Stimulated activated CD4-positive, alpha-beta T cell treated with anti-CD3 and anti-CD28 coated beads, Interleukin-4, amount 100 ng/mL, for 48 hours (primary cell): ENCODE data around the gene FBXO31.
"Not testable (repeated sequence)": the region's sequence is repeated elsewhere in the genome, so short reads cannot be mapped to it uniquely, and the experiment has no call there.

Source experiments
- DNase-seq, 2 donors: peaks; one replicate each; pipeline ENCODE4 v3.0.0-alpha.2; 2020; ENCODE audit warnings: low read depth in 2 of 2

FBXO31 gene

GRCh38 chr16:87344165-87344930, 39.2 kb downstream of the FBXO31 start:
- no peak for DNase-seq

- DNase-seq, result no peak
Observed at GRCh38 chr16:87343753-87344050, 39.9 kb downstream of the FBXO31 start.

DNA sequence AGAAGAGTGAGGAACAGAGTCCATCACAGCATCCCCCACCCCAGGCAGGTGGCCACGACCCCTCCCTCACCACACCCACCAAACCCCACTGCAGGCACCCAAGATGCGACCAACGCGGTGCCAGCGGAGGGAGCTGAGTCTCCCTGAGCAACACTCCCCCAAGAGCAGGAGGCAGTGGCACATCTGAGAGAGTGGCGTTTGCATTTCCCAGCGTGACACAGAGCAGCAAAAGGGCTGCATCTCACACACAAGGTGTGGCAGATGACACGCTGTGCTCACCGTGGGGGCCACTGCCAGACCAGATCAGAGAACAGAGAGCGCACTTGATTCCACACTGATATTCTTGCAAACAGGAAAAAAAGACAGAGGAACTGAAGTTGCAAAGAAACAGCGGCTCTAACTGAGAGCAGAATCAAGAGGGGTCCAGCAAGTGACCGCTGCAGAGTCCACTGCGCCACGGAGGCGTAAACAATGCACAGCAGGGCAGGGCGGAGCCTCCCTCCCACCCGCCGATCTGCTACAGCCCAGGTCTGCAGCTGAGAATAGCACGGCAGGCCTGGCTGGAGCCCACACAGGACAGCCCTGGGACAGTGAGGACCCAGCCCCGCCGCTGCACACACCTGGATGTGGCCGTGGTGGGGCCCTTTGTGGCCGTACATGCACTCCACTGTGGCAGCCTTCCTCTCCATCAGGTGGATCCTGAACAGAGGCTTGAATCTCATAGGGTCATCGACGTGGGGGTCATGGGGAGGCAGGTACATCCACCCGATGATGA, 40.4 kb downstream of the FBXO31 start:
- no peak for DNase-seq

DNA sequence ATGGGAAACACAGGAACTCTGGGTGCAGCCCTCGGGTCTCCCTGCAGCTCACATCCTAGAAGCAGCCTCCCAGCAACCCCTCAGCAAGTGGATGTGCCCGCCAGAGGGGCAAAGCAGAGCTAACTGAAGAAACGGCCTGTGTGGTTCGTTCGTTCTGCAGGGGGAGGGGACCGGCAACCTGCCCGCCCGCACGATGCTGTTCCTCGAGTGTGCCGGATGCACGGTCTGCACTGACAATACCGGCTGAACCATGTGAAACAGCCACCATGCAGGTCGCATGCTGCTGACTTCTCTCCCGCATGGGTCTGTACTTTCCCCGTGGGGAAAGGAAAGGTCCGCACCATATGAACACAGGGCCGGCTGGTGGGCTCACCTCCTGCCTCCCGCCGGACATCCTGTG, 41.1 kb downstream of the FBXO31 start:
- DNase-seq, result no peak

DNA sequence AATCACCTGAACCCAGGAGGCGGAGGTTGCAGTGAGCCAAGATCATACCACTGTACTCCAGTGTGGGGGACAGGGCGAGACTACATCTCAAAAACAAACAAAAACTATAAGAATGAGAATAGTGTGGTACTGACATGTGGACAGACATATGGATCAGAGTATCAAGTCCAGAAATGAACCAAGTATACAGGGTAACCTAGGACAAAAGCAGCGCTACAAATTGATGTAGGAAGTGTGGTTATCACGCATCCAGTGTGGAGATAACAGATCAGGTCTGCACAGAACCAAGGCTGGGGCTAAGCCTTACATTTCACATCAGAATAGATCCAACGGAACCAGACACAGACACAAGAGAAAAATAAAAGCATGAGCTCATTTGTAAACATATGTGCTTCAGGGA, 43.4 kb downstream of the FBXO31 start:
- no peak for DNase-seq

GRCh38 chr16:87339724-87340105, 43.9 kb downstream of the FBXO31 start:
- not testable (repeated sequence) for DNase-seq

GRCh38 chr16:87339086-87339723, 44.4 kb downstream of the FBXO31 start:
- no peak for DNase-seq

DNA sequence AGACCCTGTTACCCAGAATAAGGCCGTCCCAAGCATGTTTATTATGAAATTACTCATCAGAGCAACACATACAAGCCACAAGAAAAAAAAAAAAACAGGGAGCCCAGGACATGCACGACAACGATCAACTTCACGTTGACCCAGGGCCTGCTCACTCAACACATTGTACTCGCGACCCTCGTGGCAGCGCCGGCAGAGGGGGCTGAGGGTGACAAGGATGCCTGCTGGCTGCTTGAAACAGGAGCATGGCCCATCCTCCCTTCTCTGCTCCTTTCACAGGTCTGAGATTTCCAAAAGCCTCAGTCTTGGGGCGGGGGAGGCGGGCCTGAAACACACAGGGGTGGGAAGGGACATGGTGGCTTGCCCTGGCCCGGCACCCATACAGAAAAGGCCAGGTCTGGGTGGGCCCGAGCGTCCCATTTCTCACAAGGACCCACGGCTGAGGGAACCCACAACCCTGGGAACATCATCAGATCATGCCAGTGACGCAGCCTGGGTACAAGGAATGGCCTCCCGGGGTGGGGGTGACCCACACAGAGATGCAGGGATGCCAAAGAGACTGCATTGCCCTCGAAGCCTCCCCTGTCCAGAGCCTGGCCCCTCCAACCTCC, 45.3 kb downstream of the FBXO31 start:
- no peak for DNase-seq

GRCh38 chr16:87337262-87337771, 46.3 kb downstream of the FBXO31 start:
- DNase-seq, result no peak

DNA sequence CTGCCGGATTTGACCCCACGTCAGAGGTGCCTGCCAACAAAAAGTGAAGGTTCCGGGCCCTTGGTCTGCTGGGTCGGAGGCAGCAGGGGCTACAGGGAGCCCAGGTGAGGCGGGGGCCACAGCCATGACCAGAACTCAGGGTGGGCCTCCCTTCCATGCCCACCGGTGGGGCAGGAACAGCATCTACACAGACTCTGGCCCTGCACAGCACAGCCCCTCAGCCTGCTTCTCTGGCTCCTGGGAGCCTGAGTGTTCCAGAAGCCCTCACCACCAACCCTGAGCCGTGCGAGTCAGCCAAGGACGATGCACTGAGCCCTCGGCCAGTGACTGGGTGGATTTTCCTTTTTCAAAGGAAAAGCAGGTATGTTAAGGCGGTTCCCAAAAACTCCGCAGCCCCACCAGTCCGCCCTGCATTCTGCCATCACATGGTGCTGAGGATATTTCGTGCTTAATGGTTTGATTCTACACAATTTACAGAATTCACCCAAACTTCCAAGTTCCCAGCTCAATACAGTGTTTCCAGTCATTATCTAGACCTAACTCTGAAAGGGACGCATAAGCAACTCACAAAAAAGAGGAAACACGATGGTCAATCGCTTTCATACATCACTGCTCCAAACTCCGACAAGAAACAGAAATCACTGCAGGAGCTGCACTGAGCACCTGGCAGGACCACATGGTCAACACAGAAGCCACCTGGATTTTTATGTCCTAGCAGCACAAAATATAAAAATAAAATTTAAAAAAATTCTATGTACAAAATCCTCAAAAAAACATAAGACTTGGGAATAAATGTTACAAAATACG, 46.9 kb downstream of the FBXO31 start:
- DNase-seq, result no peak

DNA sequence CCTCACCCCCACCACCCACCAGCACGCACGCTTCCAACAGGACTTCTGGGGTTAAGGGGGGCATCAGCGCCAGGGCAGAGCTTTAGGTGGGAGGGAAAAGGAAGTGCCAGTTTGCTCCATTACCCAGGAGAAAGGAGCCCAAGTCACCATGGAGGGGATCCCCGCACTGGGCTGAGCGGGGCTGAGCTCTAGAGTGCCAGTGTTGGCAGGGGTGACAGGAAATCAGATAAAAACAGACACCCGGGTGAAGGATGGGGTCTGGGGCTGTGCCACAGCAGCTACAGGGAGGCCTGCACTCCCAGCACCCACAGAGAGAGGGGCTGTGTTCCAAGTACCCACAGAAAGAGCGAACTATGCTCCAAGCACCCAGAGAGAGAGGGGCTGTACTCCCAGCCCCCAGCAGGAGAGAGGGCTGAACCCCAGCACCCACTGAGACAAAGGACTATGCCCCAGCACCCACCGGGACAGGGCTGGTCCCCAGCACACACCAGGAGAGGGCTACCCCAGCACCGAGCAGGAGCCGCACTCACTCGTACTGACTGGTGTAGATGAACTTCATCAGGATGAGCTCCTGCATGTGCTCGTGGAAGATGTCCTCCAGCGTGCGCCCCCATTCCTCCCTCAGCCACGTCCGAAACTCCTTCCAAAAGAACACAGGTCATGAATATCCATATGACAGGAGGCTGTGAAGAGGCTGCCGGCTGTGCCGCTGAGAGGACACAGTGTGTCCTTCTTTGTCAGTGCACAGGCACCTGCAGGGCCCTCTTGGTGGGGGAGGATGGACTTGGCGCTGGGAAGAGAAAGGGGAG, 47.7 kb downstream of the FBXO31 start:
- DNase-seq, result no peak

DNA sequence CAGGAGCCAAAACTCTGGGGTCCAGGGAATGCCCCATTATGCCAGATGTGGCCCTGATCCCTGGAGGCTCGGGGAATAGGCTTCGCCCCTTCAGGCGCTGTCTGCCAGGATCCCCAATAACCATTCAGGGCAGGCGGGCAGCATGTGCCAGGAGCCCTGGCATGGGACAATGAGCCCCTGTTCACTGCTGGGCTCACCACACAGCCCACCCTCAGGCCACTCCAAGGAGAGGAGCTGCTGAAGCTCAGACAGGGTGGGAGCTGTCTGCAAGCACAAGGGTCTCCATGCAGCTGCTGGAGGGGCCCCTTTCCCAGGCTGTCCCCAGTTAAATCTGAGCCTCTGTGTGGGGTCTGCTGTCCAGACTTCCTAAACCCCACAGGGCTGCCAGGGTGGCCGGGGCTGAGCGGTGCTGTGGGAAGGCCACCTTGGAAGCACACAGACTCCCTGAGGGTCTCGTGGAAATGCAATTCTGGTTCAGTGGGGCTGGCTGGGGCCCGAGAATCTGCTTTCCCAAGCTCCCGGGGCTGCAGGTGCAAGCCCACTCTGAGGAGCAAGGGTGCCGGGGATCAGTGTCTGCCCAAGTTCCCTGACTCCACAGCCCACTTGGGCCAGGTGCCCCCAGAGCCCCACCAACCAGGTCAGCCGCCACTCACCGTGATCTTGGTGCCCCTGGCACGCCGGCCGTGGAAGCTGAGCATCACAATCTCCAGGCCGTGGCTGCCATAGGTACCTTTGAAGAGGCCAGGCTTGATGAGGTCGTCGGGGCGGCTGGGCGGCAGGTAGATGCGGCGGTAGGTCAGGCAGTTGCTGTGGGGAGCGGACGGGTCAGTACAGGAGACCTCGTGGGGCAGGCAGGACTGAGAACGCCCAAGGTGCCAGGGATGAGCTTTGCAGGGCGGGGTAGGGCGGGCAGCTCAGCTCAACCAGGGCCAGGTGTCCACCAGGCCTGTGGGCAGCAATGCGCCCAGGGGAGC, 48.6 kb downstream of the FBXO31 start:
- no peak for DNase-seq

GRCh38 chr16:87333581-87334331, 49.8 kb downstream of the FBXO31 start:
- DNase-seq, result no peak

GRCh38 chr16:87333101-87333500, 50.5 kb downstream of the FBXO31 start:
- no peak for DNase-seq

- no peak for DNase-seq
Observed at GRCh38 chr16:87332150-87332549, 51.4 kb downstream of the FBXO31 start.

GRCh38 chr16:87331241-87331801, 52.3 kb downstream of the FBXO31 start:
- DNase-seq, result no peak

DNA sequence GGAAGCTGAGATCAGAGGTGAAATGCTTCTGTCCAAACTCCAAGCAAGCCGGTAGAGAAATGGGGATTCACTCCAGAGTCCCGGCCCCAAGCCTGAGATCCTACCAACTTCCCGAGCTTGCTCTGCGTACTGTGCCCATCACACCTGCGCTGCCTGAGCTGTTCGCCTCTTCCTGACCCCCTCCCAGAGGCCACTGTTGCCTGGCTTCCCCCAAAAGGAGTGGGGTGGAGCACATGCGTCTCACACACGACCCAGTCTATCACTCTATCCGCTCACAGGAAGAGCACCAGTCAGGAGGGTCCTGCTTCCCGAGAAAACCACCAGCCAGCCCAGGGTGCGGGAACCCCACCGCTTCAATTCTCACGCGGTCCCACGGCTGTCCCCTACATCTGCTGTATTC, 52.9 kb downstream of the FBXO31 start:
- no peak for DNase-seq

GRCh38 chr16:87330257-87330624, 53.3 kb downstream of the FBXO31 start:
- DNase-seq, result no peak
